NCI-H526 (cell line): ENCODE data around the gene ATF7IP2.
"Not testable (repeated sequence)": the region's sequence is repeated elsewhere in the genome, so short reads cannot be mapped to it uniquely, and the experiment has no call there.

Source experiments
- DNase-seq, 2 experiments: peaks; one replicate each; lab custom pipeline; 2025; lab: John Stamatoyannopoulos, UW

The ATF7IP2 gene

GRCh38 chr16:10452208-10453158 is 66.6 kb downstream of the ATF7IP2 start:
- not testable (repeated sequence) for DNase-seq

DNA sequence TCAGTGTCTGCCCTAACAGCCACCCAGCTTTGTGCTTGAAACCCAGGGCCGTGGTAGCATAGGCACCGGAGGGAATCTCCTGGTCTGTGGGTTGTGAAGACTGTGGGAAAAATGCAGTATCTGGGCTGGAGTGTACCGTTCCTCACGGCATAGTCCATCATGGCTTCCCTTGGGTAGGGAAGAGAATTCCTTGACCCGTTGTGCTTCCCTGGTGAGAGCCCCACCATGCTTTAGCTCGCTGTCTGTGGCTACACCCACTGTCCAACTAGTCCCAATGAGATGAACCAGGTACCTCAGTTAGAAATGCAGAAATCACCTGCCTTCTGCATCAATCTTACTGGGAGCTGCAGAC is 67.3 kb downstream of the ATF7IP2 start:
- DNase-seq: no peak

- no peak for DNase-seq
Measured at GRCh38 chr16:10465821-10466220, 80.0 kb downstream of the ATF7IP2 start.

DNA sequence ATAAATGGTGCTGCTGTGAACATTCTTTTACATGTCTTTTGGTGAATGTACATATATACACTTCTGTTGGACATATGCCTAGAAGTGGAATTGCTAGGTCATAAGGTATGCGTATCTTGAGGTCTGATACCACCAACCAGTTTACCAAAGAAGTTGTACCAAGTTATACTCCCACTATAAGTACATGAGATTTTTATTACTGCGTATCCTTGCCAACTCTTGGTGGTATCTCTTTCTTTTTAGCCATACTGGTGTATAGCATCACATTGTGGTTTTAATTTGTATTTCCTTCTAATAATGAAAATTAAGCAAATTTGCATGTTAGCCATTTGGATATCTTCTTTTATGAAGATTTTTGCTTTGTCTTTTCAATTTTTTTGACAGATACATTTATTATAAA is 80.5 kb downstream of the ATF7IP2 start:
- no peak for DNase-seq

- DNase-seq: no peak
Measured at GRCh38 chr16:10466861-10467260, 81.0 kb downstream of the ATF7IP2 start.

DNA sequence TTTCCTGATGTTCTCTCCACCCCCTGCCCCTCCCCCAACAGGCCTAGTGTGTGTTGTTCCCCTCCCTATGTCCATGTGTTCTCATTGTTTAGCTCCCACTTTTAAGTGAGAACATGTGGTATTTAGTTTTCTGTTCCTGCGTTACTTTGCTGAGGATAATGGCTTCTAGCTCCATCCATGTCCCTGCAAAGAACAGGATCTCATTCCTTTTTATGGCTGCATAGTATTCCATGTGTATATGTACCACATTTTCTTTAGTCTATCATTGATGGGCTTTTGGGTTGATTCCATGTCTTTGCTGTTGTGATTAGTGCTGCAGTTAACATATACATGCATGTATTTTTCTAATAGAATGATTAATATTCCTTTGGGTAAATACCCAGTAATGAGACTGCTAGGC is 90.8 kb downstream of the ATF7IP2 start:
- not testable (repeated sequence) for DNase-seq

GRCh38 chr16:10480151-10480550 is 94.3 kb downstream of the ATF7IP2 start:
- no peak for DNase-seq

DNA sequence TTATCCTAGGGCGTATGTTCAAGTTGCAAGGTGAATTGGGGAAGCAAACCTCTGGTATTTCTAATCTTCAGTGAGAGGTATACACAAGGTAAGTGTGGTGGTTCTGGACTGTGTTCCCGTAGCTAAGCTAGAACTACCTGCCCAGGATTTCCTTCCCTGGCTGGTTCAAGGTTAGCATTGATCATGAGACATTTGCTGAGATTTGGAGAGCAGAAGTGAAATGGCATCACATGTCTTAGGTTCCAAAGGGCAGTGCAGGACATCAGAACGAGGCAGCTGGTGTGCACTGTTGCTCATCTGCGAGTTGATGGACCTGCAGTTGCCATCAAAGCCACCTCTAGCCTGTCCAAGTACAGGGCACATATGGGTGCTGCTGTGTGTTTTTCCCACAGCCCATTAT is 99.3 kb downstream of the ATF7IP2 start:
- DNase-seq: no peak

DNA sequence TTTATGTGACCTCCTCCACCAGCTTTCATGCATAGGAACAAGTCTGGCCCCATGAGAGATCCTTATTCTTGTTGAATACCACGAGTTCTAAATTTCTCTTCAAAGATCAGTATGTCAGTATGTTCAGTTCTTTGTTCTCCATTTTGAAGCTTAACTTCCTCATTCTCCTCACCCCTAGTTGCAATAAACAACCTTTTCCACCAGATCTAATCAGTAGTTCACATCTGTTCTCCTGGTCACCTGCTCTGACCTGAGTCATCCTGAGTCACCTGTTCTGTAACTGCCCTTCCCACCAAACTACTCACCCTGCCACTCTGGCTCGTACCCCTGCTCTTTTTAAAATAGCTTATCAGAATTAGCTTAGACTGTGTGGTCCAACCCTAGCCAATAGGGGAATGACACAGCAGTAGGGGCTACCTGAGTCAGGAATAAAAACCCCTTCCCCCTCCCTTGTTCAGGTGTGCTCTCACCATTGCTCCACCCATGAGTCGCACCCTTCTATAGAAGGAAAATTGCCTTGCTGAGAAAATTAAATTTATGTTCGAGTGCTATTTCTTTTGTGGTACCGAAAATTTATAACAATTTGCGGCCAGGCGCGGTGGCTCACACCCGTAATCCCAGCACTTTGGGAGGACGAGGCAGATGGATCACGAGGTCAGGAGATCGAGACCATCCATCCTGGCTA is 100.0 kb downstream of the ATF7IP2 start:
- DNase-seq: no peak

DNA sequence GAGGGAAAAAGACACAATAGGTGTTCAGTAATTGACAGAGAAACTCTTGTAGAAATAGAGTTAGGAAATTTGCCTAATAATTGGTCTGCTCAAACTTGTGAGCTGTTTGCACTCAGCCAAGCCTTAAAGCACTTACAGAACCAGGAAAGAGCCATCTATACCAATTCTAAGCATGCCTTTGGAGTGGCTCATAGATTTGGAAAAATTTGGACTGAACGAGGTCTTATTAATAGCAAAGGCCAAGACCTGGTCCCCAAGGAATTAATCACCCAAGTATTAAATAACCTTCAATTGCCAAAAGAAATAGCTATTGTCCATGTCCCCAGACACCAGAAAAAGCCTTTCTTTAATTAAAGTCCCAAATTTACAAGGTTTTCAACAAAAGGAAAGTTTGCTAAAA is 104.3 kb downstream of the ATF7IP2 start:
- no peak for DNase-seq

DNA sequence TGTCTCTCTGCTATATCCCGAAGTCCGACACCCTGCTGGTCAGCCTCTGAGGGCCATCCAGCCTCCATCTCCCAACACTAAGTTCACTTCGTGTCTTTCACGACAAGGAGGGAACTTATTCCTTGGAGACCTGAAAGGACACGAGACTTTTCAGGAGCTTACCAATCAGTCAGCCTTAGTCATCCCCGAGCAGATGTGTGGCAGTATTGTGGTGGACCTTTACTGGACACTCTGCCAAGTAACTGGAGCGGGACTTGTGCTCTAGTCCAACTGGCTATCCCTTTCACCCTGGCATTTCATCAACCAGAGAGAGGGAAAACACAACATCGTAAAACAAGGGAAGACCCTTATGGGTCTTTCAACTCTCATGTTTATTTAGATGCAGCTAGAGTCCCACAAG is 107.4 kb downstream of the ATF7IP2 start:
- DNase-seq: no peak

DNA sequence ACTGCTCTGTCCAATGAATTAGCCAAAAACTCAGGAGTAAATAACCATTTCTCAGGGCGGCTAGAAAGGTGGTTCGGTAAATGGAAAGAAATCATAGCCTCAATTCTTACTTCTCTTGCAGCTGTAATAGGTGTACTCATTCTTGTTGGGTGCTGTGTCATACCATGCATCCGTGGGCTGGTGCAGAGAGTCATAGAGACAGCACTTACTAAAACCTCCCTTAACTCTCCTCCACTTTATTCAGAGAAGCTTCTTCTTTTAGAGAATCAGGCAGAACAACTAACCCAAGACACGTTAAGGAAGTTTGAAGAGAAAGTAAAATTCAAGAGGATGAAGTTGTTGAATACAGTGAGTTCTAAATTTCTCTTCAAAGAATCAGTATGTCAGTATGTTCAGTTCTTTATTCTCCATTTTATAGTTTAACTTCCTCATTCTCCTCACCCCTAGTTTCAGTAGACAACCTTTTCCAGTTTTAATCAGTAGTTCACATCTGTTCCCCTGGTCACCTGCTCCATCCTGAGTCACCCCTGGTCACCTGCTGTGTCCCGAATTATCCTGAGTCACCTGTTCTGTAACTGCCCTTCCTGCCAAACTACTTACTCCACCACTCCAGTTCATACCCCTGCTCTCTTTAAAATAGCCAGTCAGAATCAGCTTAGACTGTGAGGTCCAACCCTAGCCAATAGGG is 108.6 kb downstream of the ATF7IP2 start:
- DNase-seq: no peak

DNA sequence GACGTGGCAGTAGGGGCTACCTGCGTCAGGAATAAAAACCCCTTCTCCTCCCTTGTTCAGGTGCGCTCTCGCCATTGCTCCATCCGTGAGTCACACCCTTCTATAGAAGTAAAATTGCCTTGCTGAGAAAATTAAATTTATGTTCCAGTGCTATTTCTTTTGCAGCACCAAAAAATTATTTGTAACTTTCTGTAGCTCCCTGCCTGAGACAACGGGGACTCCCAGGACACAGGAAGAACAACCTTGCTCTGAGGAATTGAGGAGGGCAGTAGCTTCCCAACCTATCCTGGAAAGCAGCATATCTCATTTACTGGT is 109.1 kb downstream of the ATF7IP2 start:
- no peak for DNase-seq

GRCh38 chr16:10497132-10498101 is 111.6 kb downstream of the ATF7IP2 start:
- no peak for DNase-seq

DNA sequence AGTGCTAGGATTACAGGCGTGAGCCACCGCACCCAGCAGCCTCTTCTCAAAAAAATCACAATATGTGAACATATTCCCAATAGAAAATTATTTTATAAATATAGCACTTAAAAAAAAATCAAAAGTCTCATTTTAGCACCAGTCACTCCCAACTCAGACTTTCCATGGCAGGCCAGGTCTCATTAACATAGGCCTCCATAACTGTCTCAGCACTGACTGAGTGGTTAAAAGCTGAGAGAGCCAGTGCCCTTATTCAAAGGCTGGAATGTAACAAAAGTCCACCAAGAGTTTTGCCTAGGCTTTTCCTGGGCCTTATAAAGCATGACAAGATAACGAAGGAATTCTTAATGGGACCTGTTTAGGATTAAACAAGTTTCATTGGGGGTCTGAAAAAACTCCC is 114.7 kb downstream of the ATF7IP2 start:
- DNase-seq: no peak

DNA sequence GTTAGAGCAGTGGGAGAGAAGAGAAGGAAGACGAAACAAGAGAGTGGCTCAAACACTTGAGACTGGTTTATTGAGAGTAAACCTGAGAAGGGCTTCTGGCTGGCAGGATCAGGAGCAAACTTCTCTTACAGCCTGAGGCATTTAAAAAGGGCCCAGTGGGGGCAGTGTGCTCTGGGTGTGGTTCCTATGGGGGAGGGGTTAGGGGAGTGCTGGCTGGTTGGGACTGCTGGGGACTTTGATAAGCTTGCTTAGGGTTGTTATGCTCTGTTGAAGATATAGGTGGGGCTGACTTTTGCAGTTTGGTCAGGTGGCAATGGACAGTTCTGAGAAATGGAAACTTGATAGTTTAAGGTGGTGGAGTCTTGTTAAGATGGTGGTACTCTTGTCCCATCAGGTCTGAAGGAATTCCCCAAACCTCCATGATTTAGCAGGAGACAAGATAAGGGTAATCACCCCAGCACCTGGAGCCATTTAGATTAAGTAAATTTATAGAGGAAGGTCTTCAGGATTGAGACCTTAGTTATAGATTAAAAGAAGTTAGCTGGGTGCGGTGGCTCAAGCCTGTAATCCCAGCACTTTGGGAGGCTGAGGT is 115.3 kb downstream of the ATF7IP2 start:
- DNase-seq: no peak

DNA sequence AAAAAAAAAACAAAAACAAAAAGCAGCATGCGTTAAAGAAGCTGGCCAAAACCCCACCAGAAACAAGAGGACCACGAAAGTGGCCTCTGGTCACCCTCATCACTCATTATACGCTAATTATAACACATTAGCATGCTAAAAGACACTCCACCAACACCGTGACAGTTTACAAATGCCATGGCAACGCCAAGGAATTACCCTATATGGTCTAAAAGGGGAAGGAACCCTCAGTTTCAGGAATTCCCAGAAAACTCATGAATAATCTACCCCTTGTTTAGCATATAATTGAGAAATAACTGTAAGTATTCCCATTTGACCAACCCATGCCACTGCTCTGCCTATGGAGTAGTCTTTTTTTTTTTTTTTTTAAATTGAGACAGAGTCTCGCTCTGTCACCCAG is 116.9 kb downstream of the ATF7IP2 start:
- no peak for DNase-seq

GRCh38 chr16:10504404-10504885 is 118.6 kb downstream of the ATF7IP2 start:
- no peak for DNase-seq

GRCh38 chr16:10505286-10505685 is 119.4 kb downstream of the ATF7IP2 start:
- DNase-seq: not testable (repeated sequence)

- DNase-seq: peak; percentile 71 to 94
Measured at GRCh38 chr16:10509534-10510025, 123.7 kb downstream of the ATF7IP2 start.

DNA sequence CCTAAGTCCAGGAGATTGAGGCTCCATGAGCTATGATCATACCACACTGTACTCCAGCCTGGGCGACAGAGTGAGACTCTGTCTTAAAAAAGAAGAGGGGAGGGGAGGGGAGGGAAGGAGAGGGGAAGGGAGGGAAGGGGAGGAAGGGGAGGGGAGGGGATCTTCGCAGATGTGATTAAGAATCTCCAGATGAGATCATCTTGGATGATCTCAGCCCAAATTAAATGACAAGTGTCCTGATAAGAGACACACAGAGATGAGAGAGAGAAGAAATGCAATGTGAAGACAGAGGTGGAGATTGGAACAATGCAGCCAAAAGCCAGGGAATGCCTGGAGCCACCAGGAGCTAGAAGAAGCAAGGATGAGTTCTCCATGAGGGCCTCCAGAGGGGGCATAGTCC is 124.4 kb downstream of the ATF7IP2 start:
- no peak for DNase-seq
